HG02759 (cell line): Measurements from ENCODE around the gene OSCAR.

ENCODE experiments used
- ATAC-seq: cut with Tn5 transposase; IDR thresholded peaks from one replicate; pipeline ENCODE4 v1.9.1; 2021; ENCODE audit warnings: mild to moderate bottlenecking, moderate library complexity; ENCODE audit not compliant: unreplicated experiment

OSCAR gene, protein sequence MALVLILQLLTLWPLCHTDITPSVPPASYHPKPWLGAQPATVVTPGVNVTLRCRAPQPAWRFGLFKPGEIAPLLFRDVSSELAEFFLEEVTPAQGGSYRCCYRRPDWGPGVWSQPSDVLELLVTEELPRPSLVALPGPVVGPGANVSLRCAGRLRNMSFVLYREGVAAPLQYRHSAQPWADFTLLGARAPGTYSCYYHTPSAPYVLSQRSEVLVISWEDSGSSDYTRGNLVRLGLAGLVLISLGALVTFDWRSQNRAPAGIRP

GRCh38 chr19:54100561-54100960 is at the start of gene OSCAR:
Gene OSCAR (minus strand): TSS chr19:54100803. CDS start chr19:54100792, 11 bp downstream.
- no peak for ATAC-seq

- no peak for ATAC-seq
Observed at GRCh38 chr19:54149021-54149812, 48.6 kb upstream of the OSCAR start.

DNA sequence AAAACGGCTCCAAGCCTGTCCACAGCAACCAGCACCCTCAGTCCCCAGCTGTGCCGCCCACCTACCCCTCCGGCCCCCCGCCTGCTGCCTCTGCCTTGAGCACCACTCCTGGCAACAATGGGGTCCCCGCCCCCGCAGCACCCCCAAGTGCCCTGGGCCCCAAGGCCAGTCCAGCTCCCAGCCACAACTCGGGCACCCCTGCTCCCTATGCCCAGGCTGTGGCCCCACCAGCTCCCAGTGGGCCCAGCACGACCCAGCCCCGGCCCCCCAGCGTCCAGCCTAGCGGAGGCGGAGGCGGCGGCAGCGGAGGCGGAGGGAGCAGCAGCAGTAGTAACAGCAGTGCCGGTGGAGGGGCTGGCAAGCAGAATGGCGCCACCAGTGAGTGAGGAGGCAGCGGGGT is 47.6 kb upstream of the OSCAR start:
- no peak for ATAC-seq

- ATAC-seq = no peak
Observed at GRCh38 chr19:54147676-54148075, 47.1 kb upstream of the OSCAR start.

- no peak for ATAC-seq
Observed at GRCh38 chr19:54145541-54146158, 45.0 kb upstream of the OSCAR start.

DNA sequence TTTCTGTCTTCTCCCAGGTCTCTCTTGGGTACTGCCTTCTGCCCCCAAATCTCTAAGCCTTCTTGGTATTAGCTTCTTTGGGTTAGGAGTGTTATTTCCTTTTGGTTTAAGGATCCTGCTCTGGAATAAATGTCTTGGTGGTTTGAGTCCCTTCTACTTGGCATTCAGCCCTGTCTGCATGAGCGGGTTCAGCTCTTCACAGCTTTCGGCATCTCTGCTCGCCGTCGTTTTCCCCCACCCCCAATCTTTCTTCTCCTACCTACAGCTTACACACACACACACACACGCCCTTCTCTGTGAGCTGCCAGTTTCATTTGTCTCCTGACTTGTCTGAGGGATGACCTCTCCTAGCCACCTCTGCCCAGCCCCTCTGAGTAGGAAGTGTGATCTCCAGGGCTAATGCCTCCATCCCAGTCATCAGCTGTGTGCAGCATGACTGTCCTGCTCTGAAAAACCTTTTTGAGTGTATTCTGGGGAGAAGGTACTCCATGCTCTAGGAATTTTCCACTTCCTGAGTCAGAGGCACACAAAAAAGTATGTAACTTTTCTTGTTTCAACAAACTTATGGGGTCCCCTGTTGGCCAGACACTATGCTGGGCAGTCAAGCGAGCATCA is 41.7 kb upstream of the OSCAR start:
- no peak for ATAC-seq

DNA sequence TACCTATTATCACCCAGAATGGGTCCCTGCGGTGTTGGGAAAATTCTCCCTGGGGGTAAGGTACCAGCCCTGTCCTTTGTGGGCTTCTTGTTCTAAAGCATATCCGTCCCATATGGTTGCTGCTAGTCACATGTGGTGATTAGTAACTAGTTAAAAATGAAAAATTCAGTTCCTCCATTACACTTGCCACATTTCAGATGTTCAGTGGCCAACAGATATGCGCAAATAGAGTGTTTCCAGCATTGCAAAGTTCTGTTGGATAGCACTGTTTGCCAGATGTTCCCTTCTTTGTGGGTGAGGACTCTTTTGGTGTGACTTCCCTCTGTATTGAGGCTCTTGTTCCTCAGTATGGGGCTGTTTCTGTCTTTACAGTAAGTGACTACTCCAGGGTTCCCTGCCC is 40.8 kb upstream of the OSCAR start:
- no peak for ATAC-seq

GRCh38 chr19:54138489-54139256 is 38.1 kb upstream of the OSCAR start:
- ATAC-seq = no peak

DNA sequence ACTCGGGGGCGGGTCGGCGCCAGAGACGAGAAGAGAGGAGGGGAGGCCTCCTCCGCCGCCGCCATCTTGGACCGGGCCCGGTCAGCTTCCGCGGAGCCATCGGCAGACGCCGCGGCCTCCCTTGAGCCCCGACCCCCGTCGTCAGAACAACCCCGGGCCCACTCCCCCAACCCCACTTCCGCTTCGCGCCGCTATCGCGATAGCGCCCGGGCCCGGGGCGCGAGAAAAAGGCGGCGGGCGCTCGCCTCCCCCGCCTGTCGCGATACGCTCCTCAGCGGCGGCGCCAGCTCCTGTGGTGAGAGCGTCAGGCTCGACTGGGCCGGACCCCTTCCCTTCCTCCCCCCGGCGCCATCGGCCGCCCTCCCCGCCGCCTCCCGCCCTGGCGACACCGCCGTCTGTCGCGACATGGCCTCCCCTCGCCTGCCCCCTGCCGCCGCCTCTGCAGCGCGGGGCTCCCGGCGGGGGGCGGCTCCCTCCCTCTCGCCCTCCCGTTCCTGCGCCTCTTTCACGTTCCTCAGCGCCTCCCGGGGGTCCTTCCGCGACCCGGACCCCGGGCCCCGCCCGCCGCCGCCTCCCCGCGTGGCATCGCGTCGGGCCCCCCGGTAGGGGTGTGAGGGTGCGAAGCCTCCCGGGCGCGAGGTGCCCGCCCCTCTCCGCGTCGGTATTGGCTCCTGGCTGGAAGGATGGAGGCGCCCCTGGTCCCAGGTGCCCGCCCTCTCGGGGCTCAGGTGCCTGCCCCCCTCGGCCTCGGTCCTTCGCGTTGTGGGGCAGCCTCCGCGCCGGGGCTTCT is 37.3 kb upstream of the OSCAR start, which contains the start of gene CNOT3:
Gene CNOT3 (plus strand): TSS at position 64 of the 790 bp plus-strand sequence. CDS start 5,217 bp downstream, outside the sequence.
- ATAC-seq = no peak

DNA sequence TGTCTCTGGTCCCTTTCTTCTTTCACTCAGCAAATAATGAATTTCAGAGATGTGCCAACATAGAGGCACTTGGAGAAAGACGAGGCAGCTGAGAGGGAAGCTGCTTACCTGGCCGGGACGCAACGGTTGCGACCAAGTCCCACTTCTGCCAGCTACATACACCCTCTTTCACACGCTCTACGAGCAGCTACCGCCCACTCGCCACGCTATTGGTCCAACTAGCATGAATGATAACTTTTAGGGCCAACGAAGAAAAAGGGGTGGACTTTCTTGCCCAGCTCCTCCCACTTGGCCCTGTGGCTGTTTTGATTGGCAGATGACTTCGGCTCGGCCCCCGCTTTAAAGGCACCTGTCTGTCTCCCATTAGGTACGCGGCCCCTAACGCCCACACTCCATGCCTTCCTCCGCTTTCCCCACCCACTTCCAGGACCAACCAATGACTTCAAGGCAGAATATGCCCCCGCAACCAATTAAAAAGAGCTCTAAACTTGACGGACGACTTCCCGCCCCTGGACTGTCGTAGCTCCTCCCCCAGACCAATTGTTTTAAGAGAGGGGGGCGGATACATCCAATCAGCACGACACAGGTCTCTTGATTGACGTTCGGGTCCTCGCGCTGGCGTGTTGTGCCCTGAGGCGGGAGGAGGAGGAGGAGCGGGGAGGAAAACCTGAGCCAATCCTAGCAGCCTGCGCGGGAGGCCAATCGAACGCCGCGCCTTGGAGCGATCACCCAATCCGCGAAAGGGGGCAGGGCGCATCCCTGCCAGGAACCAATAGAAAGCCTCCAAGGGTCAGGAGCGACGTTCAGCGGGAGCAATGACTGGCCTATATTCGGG is 36.5 kb upstream of the OSCAR start:
- ATAC-seq = peak; percentile 79

GRCh38 chr19:54136086-54136863 is 35.7 kb upstream of the OSCAR start:
- ATAC-seq = no peak

- no peak for ATAC-seq
Observed at GRCh38 chr19:54133957-54134590, 33.5 kb upstream of the OSCAR start.

DNA sequence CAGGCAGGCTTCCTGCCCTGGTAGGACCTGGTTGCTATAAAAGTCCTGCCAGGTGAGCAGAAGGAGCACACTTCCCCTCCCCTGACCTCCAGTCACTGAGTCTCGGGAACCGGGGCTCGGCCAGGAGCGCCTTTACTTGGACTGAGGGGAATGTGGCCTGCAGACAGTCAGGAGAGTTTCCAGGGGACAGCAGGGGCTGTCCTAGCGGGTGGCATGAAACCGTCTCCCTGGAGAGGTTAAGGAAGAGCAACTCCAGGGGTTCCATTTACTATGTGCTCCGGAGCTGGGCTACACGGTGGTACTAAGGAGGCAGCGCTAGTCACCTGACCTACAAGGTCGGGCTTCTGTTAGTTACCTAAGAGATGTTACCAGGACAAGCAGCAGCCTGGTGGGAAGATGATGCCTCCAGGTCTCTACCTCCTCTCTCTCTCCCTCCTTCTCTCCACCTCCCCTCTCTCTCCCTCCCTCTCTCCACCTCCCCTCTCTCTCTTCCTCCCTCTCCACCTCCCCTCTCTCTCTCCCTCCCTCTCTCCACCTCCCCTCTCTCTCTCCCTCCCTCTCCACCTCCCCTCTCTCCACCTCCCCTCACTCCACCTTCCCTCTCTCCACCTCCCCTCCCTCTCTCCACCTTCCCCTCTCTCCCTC is 32.8 kb upstream of the OSCAR start:
- no peak for ATAC-seq

DNA sequence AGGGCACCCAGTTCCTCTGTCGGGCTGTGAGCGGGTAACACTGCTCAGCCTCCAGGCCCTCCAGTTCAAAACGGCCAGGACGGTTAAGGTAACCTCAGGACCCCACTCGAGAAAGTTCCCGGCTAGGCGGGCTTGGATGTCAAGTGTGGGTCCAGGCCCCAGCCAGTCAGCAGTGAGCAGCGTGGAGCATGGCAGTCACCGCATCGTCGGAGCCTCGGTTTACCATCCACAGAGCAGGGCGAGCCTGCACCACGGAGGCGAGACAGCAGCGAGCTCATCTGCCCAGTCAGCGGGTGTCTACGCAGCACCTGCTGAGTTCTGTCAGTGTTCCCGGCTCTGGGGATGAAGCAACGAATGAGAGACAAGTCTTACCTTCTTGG is 29.0 kb upstream of the OSCAR start:
- ATAC-seq = no peak

DNA sequence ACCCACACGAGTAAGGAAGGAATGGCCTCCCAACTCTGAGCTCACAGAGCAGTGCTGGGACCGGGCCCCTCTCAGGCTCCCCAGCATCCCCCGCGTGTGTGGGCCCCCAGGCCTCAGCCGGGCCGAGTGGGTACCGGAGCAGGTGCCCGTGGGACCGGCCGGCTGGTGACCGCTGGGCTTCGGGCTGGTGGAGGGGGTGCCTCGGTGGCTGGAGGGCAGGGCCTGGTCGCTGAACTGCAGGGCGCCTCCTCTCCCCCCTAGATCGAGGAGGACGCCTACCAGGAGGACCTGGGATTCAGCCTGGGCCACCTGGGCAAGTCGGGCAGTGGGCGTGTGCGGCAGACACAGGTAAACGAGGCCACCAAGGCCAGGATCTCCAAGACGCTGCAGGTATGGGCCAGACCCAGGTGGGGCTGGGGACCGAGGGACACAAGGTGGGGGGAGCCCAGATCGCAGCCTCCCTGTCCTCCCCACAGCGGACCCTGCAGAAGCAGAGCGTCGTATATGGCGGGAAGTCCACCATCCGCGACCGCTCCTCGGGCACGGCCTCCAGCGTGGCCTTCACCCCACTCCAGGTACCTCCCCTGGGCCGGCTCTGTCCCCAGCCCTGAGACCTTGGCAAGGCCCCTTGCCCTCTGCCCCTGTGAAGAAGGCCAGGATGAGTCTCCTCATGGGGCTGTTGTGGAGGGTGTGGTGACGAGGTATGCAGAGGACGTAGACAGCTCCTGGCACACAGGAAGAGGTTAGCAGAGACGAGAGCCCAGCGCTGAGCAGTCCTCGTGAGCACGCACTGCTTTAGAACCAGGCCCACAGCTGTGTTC is 28.4 kb upstream of the OSCAR start:
- no peak for ATAC-seq

DNA sequence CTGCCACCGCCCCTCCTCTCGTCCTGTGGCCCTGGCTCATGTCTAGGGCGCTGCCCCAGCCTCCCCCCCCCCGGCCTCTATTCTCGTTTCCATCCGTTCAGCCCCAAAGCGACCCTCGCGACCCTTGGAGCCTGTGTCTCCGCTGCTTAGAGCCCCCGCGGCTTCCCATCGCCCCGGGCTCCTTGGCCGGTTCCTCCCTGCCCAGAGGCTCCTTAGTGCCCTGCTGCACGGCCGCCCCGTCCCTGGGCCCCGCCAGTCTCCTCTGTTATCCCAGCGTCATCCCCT is 27.8 kb upstream of the OSCAR start:
- ATAC-seq = no peak
